ENCODE data around the gene COL3A1.

The COL3A1 gene

DNA sequence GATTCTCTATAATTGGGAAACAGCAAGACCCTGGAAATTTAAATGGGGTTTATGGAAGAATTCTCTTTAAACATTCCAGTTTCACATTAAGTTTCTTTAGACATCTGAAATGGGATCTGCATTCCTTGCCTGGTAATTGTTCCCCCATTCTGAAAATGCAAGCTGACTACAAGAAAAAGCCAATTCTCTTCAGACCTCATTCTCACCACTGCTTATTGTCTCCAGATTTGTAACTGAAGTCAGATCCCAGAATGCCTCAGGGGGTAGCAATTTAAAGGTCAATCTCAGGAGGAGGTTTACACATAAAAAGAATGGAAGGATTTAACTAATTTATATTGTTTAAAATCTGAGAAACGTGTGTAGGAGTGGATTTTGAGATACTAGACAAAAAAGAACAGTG lies 41.2 kb downstream of the COL3A1 start:
- DNase-seq (ENCODE audit: low spot score) = no peak

DNA sequence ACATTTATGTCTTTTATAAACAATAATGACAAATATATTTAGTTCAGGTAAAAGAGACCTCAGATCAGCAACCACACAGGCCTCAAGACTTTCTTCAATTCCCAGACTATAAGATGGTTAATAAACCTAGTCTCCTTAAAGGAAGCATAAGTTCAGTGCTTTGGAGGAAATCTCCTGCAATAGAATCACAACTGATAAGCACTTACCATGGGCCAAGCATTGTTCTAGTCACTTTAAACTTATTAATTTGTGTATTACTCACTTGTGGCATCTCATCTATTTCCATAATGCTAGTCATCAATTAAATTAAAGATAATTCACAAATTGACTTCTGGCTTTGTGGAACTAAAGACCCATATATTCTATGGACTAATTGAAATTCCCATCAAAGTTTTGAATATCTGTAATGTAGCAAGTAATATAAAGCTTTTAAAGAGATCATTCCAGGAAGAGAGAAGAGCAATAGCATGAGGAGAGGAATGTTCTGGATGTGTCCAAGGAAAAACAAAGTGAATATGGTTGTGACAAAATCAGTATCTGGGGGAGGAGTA lies 42.2 kb downstream of the COL3A1 start:
- DNase-seq (ENCODE audit: low spot score) = no peak

DNA sequence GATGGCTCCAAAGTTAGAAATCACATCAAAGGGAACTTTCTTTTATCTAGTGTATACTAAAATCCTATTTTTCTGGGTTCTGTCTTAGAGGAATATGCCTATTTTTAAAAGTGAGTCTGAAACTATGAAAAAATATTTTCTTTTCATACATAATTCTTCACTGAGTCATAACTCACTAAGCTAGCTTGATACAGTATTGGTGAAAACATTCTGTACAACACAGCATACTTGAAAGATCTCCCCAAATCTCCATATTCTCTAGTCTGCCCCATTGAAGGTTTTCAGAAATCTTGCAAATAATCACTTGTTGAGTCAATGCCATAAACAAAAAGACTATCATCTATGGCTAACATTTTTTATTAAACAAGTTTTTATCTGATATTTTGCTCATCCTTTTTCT lies 44.5 kb downstream of the COL3A1 start:
- DNase-seq (ENCODE audit: low spot score) = no peak

DNA sequence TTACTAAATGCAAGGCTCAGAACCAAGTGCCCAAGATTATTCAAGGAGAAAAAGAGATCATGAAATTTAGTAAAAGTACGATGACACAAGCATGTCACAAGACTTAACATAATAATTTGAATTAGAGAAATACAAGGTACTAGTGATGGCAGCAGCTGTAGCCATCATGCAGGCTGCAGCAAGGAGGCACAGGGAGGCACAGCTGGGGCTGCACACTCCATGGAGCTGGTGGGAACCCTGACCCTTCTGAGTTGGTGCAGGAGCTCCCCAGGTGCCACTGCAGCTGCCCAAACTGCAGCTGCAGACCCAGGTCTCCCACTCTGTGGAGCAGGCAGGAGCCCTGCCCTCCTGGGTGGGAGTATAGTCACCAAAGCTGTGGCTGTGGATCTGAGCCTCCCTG lies 46.0 kb downstream of the COL3A1 start:
- no peak for DNase-seq (ENCODE audit: low spot score)

DNA sequence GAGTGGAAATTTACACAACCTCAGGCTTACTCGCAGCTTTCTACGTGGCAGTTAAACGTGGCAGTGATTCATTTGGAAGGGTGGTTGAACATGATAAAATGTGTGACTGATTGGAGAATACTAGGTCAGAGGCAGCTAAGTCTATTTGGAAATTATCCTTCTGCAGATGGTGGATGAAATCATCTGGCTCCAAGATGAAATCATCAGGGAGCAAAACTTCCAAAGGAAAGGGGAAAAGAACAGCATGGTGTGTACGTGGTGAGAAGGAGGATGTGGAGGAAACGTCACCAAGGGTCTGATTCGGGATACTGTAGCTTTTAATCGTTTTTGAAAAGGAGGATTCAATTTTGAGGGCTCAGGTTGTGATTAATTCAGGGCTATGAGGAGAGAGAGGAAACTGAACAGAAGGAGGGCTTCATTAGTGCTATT lies 47.9 kb downstream of the COL3A1 start:
- peak; percentile 61 for DNase-seq (ENCODE audit: low spot score)

DNA sequence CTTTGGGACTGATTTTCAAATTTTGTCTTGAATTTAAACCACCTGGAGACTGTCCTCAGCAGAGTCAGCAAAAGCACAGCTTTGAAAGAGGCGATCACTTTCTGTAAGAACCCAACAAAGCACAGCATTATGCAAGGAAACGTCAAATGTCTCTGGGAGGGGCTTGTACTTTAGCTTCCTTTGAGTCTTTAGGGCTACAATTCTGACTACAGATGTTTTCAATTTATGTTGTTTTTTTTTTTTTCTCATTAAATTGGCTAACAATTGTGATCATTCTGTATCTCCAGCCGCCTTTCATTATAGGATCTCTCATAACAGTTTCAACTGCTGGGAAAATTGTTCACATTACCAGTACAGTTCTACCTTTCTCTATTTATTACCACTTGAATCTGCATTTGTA lies 48.3 kb downstream of the COL3A1 start:
- peak; percentile 44 for DNase-seq (ENCODE audit: low spot score)

DNA sequence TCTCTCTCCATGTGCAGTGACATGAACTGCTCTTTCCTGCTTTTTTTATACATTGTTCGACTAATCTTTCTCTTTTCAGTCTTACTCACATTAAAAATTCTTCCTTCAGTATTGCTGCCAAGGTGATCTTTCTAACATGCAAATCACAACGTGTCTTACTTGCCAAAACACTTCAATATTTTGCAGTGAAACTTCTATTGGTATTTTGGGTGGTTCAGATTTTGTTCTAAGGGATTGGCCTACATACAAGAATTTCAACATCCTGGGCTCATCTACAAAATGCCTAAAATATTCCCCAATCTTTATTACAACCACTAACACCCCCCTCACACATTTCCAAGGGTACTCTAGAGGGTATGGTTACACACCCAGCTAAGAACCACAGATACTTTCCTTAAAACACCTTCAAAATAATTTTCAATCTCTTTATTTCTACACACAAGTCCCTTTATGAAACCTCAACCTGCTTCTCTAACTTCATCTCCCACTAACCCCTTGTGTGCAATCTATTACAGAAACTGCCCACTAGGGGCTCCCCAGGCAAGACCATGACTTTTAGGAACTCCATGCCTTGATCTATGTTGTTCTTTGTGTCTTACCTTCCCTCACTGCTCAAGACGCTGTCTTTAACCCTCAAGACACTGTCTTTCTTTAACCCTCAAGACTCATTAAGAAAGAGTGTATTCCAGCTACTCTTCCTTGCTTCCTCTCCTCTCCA lies 50.9 kb downstream of the COL3A1 start:
- peak; percentile 16 for DNase-seq (ENCODE audit: low spot score)

DNA sequence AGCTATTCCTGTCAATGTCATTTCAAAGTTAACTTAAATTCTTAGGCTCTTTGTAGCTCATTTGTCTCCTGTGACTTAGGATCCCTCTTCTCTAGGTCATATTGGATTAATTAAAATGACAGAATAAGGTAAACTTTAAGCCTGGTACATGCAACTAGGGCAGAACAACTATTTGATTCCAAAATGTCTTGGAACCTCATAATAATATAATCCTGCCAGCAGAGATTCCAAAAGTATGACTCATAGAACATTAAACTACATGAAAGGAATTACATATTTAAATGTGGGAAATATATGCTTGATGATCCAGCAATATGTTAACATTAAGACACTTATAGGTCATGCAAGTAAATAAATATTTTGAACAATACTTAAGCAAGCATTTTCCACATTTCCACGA lies 63.3 kb downstream of the COL3A1 start:
- DNase-seq (ENCODE audit: low spot score) = peak; percentile 13

DNA sequence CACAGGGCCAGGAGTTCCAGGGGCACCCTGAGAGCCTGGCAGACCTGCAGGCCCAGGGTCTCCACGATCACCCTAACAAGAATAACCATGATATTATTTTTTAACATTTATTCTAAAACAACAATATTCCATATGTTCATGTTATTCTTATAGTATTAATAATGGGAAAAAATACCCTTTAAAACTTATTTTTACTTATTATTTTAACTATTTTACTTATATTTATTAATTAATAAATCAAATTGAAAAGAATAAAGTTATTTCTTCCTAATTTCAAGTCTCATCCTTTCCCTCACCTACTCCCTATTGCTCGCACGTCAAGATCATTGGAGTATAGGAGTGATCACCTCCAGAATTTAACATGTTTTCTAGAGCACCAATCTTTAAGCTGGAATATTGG lies 71.7 kb downstream of the COL3A1 start:
- no peak for DNase-seq (ENCODE audit: low spot score)

DNA sequence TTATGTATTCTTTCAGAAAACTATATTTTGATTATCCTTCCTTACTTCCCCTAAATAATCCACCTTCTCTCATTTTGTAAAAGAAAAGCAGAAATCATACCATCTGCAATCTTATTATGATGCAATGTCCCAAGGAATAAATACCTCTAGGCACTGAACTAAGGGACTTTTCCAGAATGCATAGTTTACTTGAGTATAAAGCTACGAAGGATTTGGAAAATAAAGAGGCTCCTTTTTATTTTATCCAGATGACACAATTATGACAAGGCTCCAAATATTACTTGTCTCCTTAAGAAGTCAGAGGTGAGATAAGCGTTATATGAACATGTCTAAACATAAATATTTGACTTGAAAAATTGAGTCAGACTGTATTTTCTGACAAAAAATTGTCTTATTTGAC lies 72.1 kb downstream of the COL3A1 start:
- DNase-seq (ENCODE audit: low spot score) = no peak

DNA sequence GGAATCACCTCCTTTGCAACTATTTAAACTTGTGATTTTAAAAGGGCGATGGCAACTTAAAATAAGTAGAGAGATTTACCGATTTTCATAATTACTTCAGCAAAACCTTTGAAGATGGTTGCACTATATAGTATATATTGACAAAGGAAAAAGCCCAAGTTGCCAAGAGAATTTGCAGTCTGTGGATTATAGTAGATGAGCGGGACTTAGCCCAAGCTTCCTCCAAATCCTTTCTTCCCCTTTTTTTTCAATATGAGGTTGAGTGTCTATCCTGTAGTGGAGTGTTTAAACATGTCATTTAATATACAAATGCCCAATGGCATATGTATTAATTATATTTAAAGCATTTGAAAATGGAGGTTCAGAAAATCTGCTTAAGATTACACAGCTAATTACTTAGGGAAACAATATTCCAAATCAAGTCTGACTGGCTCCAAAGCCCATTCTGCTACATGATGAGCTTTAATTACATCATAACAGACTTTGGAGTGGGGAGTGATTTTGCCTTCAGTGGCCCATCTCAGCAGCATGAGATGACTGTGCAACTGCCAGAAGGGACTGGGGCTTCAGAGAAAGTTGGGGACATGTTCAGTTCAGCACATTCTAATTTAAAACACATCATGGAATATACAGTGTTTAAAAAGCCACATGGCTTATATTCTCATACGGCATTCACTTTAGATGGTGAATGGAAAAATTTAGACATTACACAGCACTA lies 73.2 kb downstream of the COL3A1 start:
- no peak for DNase-seq (ENCODE audit: low spot score)

DNA sequence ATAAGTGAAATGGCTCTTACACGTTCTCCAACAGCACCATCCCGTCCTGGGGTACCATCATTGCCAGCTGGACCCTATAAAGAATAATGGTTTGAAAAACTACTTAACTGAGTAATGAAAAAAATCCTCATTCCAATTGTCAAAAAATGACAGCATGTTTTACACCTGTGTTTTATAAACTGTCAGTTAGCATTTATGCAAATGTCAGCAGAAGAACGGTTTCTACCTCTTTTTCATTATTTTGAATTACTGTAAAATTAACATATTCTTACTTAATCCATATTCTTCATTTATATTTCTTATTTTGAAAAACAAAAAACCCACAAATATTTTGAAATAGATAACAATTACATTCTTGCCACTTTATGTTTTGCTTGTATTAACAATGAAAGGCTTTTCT lies 74.0 kb downstream of the COL3A1 start:
- DNase-seq (ENCODE audit: low spot score) = no peak

DNA sequence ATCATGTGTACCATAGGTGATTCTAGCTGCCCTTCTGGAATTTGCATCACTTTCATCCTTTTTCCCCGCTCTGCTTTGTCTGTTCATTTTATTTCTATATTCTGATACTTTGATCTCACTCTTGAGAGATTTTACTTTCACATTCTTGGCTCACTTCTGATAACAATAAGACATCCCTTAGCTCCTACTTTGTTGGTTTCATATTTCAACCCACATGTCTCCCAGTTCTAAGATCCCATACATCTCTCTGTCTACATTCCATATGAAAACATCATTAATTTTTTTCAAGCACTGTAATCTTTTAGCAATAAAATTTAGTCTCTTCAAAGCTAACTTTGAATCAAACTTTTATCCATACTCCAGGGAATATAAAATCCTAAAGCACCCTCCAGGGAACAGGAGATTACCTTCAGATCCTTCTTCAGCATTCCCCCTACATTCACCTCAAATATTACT lies 75.6 kb downstream of the COL3A1 start:
- no peak for DNase-seq (ENCODE audit: low spot score)

DNA sequence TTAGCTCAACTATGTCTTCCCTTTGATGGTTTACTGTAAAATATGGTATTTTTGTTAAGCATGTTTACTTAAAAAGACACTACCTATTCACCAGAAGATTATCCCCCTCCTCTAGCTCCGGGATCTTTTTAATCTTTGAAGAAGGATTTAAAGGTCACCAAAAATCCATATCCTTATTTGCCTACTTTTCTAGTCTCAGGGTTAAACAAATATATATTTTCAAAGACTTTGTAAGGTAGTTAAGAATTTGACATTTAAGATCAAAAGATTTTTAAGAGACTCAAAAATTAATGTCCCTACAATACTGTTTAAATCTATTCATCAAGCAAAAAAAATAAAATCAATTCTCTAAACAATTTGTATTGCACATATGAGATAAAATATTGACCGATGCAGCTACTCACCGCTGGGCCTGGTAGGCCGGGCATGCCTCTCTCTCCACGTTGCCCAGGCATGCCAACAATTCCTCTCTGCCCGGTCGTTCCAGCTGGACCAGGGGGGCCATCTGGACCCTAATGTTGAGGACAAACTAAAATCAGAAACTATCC lies 76.1 kb downstream of the COL3A1 start:
- DNase-seq (ENCODE audit: low spot score) = no peak

DNA sequence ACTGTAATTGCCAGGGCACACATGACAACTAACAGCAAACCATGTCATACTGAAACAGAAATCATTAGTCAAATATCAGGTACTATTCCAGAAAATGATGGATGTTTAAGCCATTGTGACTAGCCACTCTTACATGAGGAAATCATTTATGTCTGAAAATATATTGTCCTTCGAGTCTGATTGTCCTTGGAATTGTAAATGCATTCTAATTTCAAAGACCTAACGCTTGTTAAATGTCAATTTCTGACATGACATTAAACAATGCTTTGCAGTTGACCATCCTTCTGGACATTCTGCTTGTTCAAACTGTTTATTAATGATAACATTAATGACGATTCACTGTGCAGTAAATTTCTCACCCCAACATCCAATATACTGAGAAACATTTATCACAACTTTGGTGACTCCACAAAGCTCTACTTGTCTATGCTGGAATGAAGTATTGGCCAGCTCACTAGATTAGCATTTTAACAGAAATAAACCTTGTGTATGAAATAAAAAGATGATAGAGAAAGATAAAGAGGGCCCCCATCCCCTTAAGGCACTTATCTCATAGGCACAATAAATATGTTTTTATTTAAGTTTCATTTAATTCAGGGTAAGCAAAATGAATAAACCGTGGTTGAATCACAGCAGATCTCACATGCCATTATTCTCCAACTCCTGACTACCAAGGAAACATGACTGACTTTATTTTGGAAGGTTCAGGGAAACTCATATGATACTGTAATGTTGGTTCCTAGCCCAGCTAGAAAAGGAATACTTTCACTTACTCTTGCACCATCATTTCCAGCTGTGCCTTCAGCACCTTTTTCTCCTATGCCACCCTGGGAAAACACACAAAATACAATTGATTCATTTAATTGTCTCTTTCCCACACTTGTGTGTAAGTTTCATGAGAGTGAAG lies 82.3 kb downstream of the COL3A1 start:
- no peak for DNase-seq (ENCODE audit: low spot score)

DNA sequence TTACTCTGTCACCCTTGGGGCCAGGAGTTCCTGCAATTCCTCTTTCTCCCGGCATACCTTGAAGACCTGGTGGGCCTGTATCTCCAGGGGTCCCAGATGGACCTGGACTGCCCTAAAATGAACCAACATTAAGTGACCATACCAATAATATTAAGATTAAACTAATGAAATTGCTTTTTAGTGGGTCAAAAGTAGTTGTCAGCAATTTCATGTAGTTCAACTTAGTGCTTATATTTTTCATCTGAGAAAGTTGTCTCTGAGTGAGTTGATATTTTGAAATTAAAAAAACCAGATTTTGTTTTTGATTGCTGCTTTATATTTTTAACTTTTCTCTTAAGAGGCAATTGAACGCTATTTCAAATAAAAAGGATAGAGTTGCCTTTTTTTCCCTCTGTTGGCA lies 83.1 kb downstream of the COL3A1 start:
- DNase-seq (ENCODE audit: low spot score) = no peak

DNA sequence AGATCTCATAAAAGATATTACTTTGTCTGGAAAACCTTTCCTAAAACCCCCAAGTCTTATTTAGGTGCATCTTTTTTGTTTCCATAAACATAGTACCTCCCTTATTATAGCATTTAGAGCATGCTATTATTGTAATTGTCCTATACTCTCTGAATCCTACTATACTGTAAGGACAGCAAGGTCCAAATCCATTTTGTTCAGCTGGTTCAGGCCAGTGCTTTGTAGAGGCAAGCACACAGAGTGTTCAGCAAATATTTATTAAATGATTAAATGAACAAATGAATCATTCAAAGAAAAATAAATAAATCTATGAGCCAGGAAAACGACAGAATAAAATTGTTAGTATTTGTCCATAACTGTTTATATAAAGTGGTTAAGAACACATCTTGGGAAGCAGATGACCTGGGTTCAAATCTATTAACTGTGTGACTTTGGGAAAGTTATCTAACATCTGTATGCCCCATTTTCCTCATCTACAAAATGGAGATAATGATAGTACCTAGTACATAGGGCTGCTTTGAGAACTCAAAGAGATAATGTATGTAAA lies 86.0 kb downstream of the COL3A1 start:
- DNase-seq (ENCODE audit: low spot score) = no peak
